ENCODE measurements around the gene FRMPD2.

DNA sequence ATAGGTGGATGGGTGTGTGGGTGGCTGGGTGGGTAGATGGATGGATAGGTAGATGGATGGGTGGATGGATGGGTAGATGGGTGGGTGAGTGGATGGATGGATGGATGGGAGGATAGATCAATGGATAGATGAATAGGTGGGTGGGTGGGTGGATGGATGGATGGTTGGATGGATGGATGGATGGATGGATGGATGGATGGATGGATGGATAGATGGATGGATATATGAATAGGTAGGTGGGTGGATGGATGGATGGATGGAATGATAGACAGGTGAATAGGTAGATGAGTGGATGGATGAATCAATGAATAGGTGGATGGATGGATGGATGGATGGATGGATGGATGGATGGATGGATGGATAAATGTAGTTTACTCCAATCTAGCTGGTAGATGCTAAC is 52.7 kb downstream of the FRMPD2 start:
- TF ChIP-seq ZNF274 (IDR thresholded peaks at IDR 0.05; ENCODE audit: low read depth, low read length) (no peak), YY1 (IDR thresholded peaks at IDR 0.05; ENCODE audit: insufficient read depth, insufficient read length) (no peak), SUZ12 (IDR thresholded peaks at IDR 0.05; ENCODE audit: extremely low read depth, insufficient read depth, insufficient read length) (no peak)
